Choroid plexus epithelial cell (primary cell): ENCODE results near the gene FUNDC2.

Experiments
- DNase-seq: peaks from one replicate; pipeline ENCODE4 v3.0.0-alpha.2; 2010; ENCODE audit warnings: low read depth
- H3K4me3 ChIP-seq: 2 replicates; pipeline ENCODE4 v1.5.1; 2011; ENCODE audit warnings: low read depth, mild to moderate bottlenecking, control low read depth, low read length, moderate library complexity
- TF ChIP-seq, protein P1 (sequence below): conservative IDR thresholded peaks from 2 replicates; pipeline ENCODE4 v1.5.1; 2011; ENCODE audit warnings: low read depth, mild to moderate bottlenecking, control low read depth, inconsistent platforms, low read length, moderate library complexity

FUNDC2 gene

DNA sequence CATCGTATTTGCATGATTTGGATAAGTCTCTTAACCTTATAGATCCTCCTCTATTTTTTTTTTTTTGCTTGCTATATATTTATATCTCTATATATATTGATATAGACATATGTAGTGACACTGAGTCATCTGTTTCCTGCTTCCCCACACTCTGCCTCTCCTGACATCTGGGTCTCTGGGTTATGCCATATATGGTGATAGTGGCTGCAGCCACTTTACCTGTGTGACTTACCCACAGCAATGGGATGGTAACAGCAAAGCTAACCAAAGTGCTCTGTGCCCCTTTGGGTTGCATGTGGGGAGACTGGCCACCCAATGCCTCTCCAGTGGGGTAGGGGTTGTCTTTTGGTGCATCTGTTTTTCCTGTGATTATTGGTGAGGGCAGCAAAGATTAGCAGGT, 29.8 kb downstream of the FUNDC2 start:
- TF ChIP-seq, protein P1, sequence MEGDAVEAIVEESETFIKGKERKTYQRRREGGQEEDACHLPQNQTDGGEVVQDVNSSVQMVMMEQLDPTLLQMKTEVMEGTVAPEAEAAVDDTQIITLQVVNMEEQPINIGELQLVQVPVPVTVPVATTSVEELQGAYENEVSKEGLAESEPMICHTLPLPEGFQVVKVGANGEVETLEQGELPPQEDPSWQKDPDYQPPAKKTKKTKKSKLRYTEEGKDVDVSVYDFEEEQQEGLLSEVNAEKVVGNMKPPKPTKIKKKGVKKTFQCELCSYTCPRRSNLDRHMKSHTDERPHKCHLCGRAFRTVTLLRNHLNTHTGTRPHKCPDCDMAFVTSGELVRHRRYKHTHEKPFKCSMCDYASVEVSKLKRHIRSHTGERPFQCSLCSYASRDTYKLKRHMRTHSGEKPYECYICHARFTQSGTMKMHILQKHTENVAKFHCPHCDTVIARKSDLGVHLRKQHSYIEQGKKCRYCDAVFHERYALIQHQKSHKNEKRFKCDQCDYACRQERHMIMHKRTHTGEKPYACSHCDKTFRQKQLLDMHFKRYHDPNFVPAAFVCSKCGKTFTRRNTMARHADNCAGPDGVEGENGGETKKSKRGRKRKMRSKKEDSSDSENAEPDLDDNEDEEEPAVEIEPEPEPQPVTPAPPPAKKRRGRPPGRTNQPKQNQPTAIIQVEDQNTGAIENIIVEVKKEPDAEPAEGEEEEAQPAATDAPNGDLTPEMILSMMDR: no peak
- DNase-seq: no peak
- no peak overlapping the region for H3K4me3 ChIP-seq

DNA sequence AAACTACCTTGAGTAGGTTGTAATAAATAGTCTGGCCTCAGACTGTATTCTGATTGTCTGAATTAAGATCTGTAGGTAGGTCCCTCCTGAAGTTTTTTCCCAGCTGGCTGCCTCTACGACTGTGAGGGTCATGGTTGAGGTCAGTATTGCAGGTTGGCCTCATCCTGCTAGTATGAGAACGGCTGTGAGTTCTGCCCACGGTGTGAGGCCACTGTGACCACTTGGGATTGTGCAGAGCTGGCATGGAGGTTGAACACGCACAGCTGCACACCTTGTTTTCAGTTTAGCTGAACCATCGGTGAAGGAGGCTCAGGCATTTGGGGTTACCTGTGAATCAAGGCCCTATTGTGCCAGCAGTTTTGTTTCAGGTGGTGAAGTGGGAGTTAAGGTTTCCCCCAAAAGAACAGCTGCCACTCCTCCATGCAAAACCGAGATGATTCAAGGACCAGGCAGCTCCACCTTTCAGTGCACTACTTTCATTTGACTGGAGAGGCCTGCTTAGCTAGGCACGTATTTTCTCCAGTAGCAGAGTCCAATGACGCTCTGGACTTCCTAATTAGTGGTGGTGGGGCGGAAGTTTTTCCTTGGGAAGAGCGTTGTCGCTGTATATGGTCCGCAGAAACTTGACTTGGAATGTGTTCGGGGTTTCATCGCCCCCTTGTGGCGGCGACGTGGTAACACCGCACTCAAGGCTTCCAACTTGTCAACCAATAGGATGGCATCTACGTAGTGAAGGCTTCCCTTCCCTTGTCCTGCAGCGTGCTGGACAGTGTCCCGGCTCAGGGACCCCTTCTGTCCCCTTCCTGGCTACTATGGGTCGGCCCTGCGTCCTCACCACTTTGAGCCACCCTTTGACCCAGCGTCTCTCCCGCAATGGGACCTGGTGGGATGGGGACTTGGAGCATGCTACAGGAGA, 30.5 kb downstream of the FUNDC2 start:
- TF ChIP-seq, protein P1: peak; percentile 76
- peak; percentile 78 for DNase-seq
- peak overlapping the region; percentile 51 for H3K4me3 ChIP-seq

DNA sequence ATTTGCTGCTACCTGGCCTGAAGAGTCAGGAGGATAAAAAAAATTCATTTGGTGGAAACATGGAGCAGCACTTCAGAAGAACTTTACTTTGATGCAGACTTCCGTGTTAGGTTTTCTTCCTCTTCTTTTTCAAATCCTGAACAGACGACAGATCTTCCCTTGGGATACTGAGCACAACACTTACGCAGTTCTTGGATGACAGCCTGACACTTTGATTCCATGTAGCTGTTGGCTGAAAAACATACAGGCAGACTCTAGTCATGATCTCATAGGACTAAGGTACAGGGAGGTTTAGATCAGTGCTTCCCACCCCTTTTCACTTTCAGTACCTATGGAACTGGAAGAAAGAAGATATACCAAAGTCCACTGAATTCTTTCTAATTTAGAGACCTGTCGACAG, 35.1 kb downstream of the FUNDC2 start:
- no peak for DNase-seq
- no peak overlapping the region for H3K4me3 ChIP-seq
- TF ChIP-seq, protein P1: no peak

DNA sequence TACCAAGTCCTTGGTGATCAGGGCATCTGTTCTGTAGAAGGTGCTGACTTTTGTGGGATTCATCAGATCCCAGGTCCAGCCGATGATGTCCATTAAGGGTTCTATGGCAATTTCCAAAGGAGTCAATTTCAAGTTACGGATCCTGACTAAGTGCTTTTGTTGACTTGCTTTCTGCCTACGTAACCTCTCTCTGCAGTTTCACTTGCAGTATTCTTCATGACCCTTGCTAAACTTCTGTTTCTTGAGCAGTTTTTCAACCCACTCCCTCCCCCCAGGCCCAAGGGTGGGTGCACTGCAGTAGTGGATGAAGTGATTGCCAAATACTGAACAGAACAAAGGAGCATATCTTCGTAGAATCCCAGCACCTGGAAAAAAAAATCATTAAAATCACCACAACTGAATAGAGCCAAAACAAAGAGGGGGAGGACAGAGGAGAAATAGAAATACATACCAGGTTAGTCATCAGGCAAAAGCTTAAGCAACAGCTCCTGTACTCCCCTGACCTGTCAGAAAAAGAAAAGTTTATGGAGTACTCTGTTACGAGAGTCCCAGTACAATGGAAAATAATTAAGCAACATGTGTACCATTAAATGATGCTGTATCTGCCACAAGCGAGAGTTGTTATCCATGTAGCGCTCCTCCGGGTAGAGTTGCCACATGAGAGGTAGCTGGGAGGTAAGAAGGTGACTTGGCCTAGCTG, 38.5 kb downstream of the FUNDC2 start:
- peak overlapping the region; percentile 28 for H3K4me3 ChIP-seq
- DNase-seq: peak; percentile 72
- TF ChIP-seq, protein P1: no peak

DNA sequence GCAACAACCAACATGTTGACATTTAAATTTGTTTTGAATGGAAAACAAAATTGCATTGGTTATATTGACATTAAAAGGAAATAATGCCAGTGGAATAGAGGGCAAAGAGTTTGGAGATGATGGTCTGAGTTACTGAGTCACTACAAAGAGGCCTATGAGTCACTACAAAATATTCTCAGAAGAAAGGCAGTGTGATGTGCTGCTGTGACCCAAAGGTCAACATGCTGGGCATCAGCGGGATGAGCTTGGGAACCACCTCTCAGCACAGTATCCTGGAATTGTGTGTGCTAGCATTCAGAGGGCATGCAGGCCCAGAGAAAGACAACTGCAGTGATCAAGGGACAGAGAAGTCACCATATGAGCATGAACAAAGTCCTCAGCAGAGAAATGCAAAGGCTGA, 41.5 kb downstream of the FUNDC2 start:
- TF ChIP-seq, protein P1: no peak
- peak; percentile 63 for DNase-seq

DNA sequence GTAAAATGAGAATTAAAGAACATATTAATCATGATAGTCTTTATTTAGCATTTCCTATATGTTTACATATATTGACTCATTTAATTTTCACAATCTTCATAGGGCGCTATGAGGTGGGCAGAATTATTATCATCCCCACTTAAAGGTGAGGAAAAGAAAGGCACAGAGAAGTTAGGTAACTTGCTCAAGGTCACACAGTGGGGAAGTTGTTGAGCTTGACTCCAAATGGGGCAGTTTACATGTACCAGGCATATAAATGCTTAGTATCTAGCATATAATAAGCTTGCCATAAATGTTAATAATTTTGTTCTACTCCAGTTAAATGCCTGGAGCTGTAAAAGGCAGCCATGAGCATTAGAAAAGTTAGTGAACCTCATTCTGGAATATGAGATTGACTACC, 42.8 kb downstream of the FUNDC2 start:
- TF ChIP-seq, protein P1: no peak
- peak overlapping the region; percentile 75 for H3K4me3 ChIP-seq
- DNase-seq: no peak

More for the DNA sequence above, 41.5 kb downstream of the FUNDC2 start:
- no peak overlapping the region for H3K4me3 ChIP-seq
